HepG2 (cell line): ENCODE data around the gene PPP1R9B. TPM values are rescaled to one million over a fixed set of nuclear protein-coding genes. Genes with fewer than 3 reads are reported as not detected.

Experiments
- ADNP ChIP-seq: sonication (generic); formaldehyde crosslinking; IDR thresholded peaks from 2 replicates; pipeline ENCODE4 v1.4.0; 2020; ENCODE audit warnings: missing genetic modification reagents
- ARID4A ChIP-seq: sonication (generic); formaldehyde crosslinking; IDR thresholded peaks from 2 replicates; pipeline ENCODE4 v1.5.0; 2020; ENCODE audit warnings: mild to moderate bottlenecking, missing genetic modification reagents, borderline replicate concordance
- GLI4 ChIP-seq: sonication (generic); formaldehyde crosslinking; IDR thresholded peaks from 2 replicates; pipeline ENCODE4 v1.5.1; 2020; ENCODE audit warnings: missing genetic modification reagents, mild to moderate bottlenecking, moderate library complexity, borderline replicate concordance
- IRF2 ChIP-seq: IDR thresholded peaks from 2 replicates; pipeline ENCODE4 v1.6.1; 2018; ENCODE audit warnings: missing genetic modification reagents, missing compliant biosample characterization
- MYPOP ChIP-seq: sonication (generic); formaldehyde crosslinking; IDR thresholded peaks from 2 replicates; pipeline ENCODE4 v1.8.1; 2023; ENCODE audit warnings: mild to moderate bottlenecking, moderate library complexity, missing genetic modification reagents
- REST ChIP-seq, 2 experiments: IDR thresholded peaks; 2 replicates each; pipeline ENCODE4 v1.6.1; 2011 to 2012; ENCODE audit warnings: low read length in 2 of 2, borderline replicate concordance in 1 of 2, low read depth in 1 of 2, mild to moderate bottlenecking in 1 of 2, moderate library complexity in 1 of 2
- SALL2 ChIP-seq: sonication (generic); formaldehyde crosslinking; IDR thresholded peaks from 2 replicates; pipeline ENCODE4 v1.8.1; 2023; ENCODE audit warnings: mild to moderate bottlenecking, missing genetic modification reagents, inconsistent platforms
- SMYD3 ChIP-seq: sonication (generic); formaldehyde crosslinking; IDR thresholded peaks from 2 replicates; pipeline ENCODE4 v1.8.1; 2023; ENCODE audit warnings: mild to moderate bottlenecking, missing genetic modification reagents
- SP140L ChIP-seq: sonication (generic); formaldehyde crosslinking; IDR thresholded peaks from 2 replicates; pipeline ENCODE4 v1.4.0; 2020; ENCODE audit warnings: missing genetic modification reagents, borderline replicate concordance
- ZNF777 ChIP-seq: sonication (generic); formaldehyde crosslinking; IDR thresholded peaks from 2 replicates; pipeline ENCODE4 v1.4.0; 2020; ENCODE audit warnings: missing genetic modification reagents
- ZSCAN5A ChIP-seq: sonication (generic); formaldehyde crosslinking; IDR thresholded peaks from 2 replicates; pipeline ENCODE4 v1.8.0; 2022; ENCODE audit warnings: mild to moderate bottlenecking, missing genetic modification reagents, borderline replicate concordance
- polyA plus RNA-seq, 8 experiments: library from polyadenylated mRNA; depleted of rRNA in 3 of 8; stranded (reverse) in 7 of 8; unstranded in 1 of 8; fragments of >200 nt; fragmentation: Illumina TruSeq in 4 of 8; extraction: Trizol in 4 of 8; gene quantifications; 2 replicates each; pipeline versions ENCODE4 v1.2.1 to v1.2.3, GENCODE V29; 2011 to 2016; ENCODE audit warnings: low read depth in 4 of 8, missing spikeins in 1 of 8, mixed read lengths in 1 of 8; ENCODE audit not compliant: insufficient read depth in 1 of 8
- total RNA-seq, 5 experiments: library from RNA; depleted of rRNA; stranded (reverse); fragments of >200 nt; fragmentation: Illumina TruSeq; extraction: Trizol; gene quantifications; 2 replicates each; pipeline ENCODE4 v1.2.3, GENCODE V29; 2016; ENCODE audit warnings: low read depth in 1 of 5

Gene PPP1R9B
- total and polyA plus RNA-seq, 2 of the 13 experiments (the other 11 are each of a cell fraction or from before 2014, with no cell fraction given) = 9.4 to 15.8 TPM

- TF ChIP-seq REST (IDR thresholded peaks at IDR 0.05; ENCODE audit: borderline replicate concordance in 1 of 2, low read depth in 1 of 2, low read length in 2 of 2) (no peak), SP140L (no peak), MYPOP (no peak), ZNF777 (CRISPR knock-in tag) (no peak), IRF2 (no peak), ARID4A (CRISPR knock-in tag) (no peak), ADNP (CRISPR knock-in tag) (no peak), SMYD3 (CRISPR knock-in tag) (no peak), GLI4 (CRISPR knock-in tag) (no peak), ZSCAN5A (CRISPR knock-in tag) (no peak), SALL2 (no peak)
These were observed 57.2 kb downstream of the PPP1R9B start (continued) for GRCh38 chr17:50093246-50093645.
